Hepatocyte (in vitro differentiated cells): ENCODE results near the gene SLC25A4. TPM values are rescaled to one million over a fixed set of nuclear protein-coding genes. Genes with fewer than 3 reads are reported as not detected.
"Not testable (repeated sequence)": the region's sequence is repeated elsewhere in the genome, so short reads cannot be mapped to it uniquely, and the experiment has no call there.

Experiments used
- DNase-seq: peaks from one replicate; pipeline ENCODE4 v3.0.0-alpha.2; 2016; ENCODE audit warnings: low spot score
- H2AFZ ChIP-seq: fragments of 200-600 bp; sonication (generic); 2 replicates; pipeline ENCODE4 v1.6.0; 2016; ENCODE audit warnings: antibody characterized with exemption, mild to moderate bottlenecking
- H3K27ac ChIP-seq: fragments of 200-600 bp; sonication (generic); 2 replicates; pipeline ENCODE4 v1.5.1; 2016; ENCODE audit warnings: mild to moderate bottlenecking
- H3K27me3 ChIP-seq: fragments of 200-600 bp; sonication (generic); 2 replicates; pipeline ENCODE4 v1.6.1; 2016
- H3K36me3 ChIP-seq: fragments of 200-600 bp; sonication (generic); replicated peaks from 2 replicates; pipeline ENCODE4 v1.5.1; 2016; ENCODE audit warnings: low read depth; ENCODE audit not compliant: insufficient read depth
- H3K4me1 ChIP-seq: fragments of 200-600 bp; sonication (generic); 2 replicates; pipeline ENCODE4 v1.5.1; 2016; ENCODE audit warnings: mild to moderate bottlenecking, moderate library complexity; ENCODE audit not compliant: insufficient read depth
- H3K4me2 ChIP-seq: fragments of 200-600 bp; sonication (generic); 2 replicates; pipeline ENCODE4 v1.6.0; 2016
- H3K4me3 ChIP-seq: fragments of 200-600 bp; sonication (generic); 2 replicates; pipeline ENCODE4 v1.5.1; 2016; ENCODE audit warnings: mild to moderate bottlenecking
- H3K79me2 ChIP-seq: fragments of 200-600 bp; sonication (generic); 2 replicates; pipeline ENCODE4 v1.6.0; 2017; ENCODE audit warnings: mild to moderate bottlenecking
- H3K9me2 ChIP-seq: fragments of 200-600 bp; sonication (generic); replicated peaks from 2 replicates; pipeline ENCODE4 v1.6.0; 2017; ENCODE audit warnings: mild to moderate bottlenecking; ENCODE audit not compliant: insufficient read depth
- H3K9me3 ChIP-seq: fragments of 200-600 bp; sonication (generic); 2 replicates; pipeline ENCODE4 v1.5.1; 2016; ENCODE audit warnings: low read depth, mild to moderate bottlenecking
- H4K20me1 ChIP-seq: fragments of 200-600 bp; sonication (generic); 2 replicates; pipeline ENCODE4 v1.6.0; 2016; ENCODE audit warnings: mild to moderate bottlenecking; ENCODE audit not compliant: insufficient read depth, poor library complexity, severe bottlenecking
- CTCF ChIP-seq: fragments of 200-600 bp; sonication (generic); IDR thresholded peaks from 2 replicates; pipeline ENCODE4 v1.5.1; 2016; ENCODE audit warnings: antibody characterized with exemption, mild to moderate bottlenecking; ENCODE audit not compliant: poor library complexity
- EZH2 ChIP-seq: fragments of 200-600 bp; sonication (generic); IDR thresholded peaks from 2 replicates; pipeline ENCODE4 v1.6.1; 2016; ENCODE audit warnings: antibody characterized with exemption, mild to moderate bottlenecking, borderline replicate concordance
- EZH2phosphoT487 ChIP-seq: fragments of 200-600 bp; sonication (generic); IDR thresholded peaks from one replicate; pipeline ENCODE4 v1.6.1; 2018; ENCODE audit warnings: antibody characterized with exemption, mild to moderate bottlenecking, low read depth, moderate library complexity; ENCODE audit not compliant: unreplicated experiment, severe bottlenecking
- WGBS: methylation state at CpG from one replicate; pipeline ENCODE4 v1.1.6; 2016; ENCODE audit warnings: low lambda C conversion rate; ENCODE audit errors: missing lambda C conversion rate; 5-methylcytosine and 5-hydroxymethylcytosine counted together
- polyA plus RNA-seq: library from polyadenylated mRNA; unstranded; fragments of >200 nt; fragmentation: Nextera tagmentation; extraction: Ambion mirVana; gene quantifications from 2 replicates; pipeline ENCODE4 v1.2.1, GENCODE V29; 2016
- total RNA-seq: library from RNA; depleted of rRNA; stranded (reverse); fragments of >200 nt; gene quantifications from 2 replicates; pipeline ENCODE4 v1.2.3, GENCODE V29; 2014

The SLC25A4 gene
- total and polyA plus RNA-seq, 2 experiments from 2014 or later = 26.6 to 92.7 TPM

GRCh38 chr4:185101354-185101890, 41.6 kb upstream of the SLC25A4 start:
- no peak for TF ChIP-seq CTCF
- no peak for TF ChIP-seq EZH2
- no peak for TF ChIP-seq EZH2phosphoT487
- Histone ChIP-seq H2AFZ (no peak overlapping the region), H3K9me3 (no peaks in the 10 kb centered on the region), H3K4me3 (no peak overlapping the region), H3K4me1 (no peaks in the 10 kb centered on the region), H3K36me3 (no peaks in the 10 kb centered on the region), H3K79me2 (no peaks in the 10 kb centered on the region), H3K9me2 (no peaks in the 10 kb centered on the region), H3K4me2 (no peak overlapping the region), H4K20me1 (no peaks in the 10 kb centered on the region), H3K27ac (no peak overlapping the region), H3K27me3 (no peaks in the 10 kb centered on the region)
- DNase-seq = no peak
- 82% methylated on average over 9 of the region's 9 CpGs for WGBS

- H2AFZ ChIP-seq = no peak overlapping the region
- no peak overlapping the region for H3K4me3 ChIP-seq
- TF ChIP-seq EZH2 (no peak), EZH2phosphoT487 (no peak), CTCF (no peak)
- no peak overlapping the region for H3K4me2 ChIP-seq
- H3K36me3 ChIP-seq = no peaks in the 10 kb centered on the region
- no peaks in the 10 kb centered on the region for H3K27me3 ChIP-seq
- H3K79me2 ChIP-seq = no peaks in the 10 kb centered on the region
- H3K4me1 ChIP-seq = peaks cover 4% of the 10 kb centered on the region
- no peaks in the 10 kb centered on the region for H3K9me3 ChIP-seq
- DNase-seq = no peak
- H3K27ac ChIP-seq = no peak overlapping the region
- no peaks in the 10 kb centered on the region for H3K9me2 ChIP-seq
- no peaks in the 10 kb centered on the region for H4K20me1 ChIP-seq
Observed at GRCh38 chr4:185104733-185105132, 38.3 kb upstream of the SLC25A4 start.

GRCh38 chr4:185106353-185106752, 36.7 kb upstream of the SLC25A4 start:
- no peak overlapping the region for H3K4me3 ChIP-seq
- H4K20me1 ChIP-seq = no peaks in the 10 kb centered on the region
- DNase-seq = no peak
- TF ChIP-seq CTCF (no peak), EZH2 (no peak), EZH2phosphoT487 (no peak)
- no peak overlapping the region for H3K4me2 ChIP-seq
- H3K36me3 ChIP-seq = no peaks in the 10 kb centered on the region
- H3K27me3 ChIP-seq = no peaks in the 10 kb centered on the region
- H3K79me2 ChIP-seq = no peaks in the 10 kb centered on the region
- H3K9me2 ChIP-seq = no peaks in the 10 kb centered on the region
- H3K9me3 ChIP-seq = no peaks in the 10 kb centered on the region
- WGBS = 85% methylated on average over 3 of the region's 3 CpGs
- no peak overlapping the region for H2AFZ ChIP-seq
- H3K27ac ChIP-seq = no peak overlapping the region
- peaks cover 4% of the 10 kb centered on the region for H3K4me1 ChIP-seq

GRCh38 chr4:185107574-185107973, 35.5 kb upstream of the SLC25A4 start:
- H3K4me3 ChIP-seq, DNase-seq, H3K36me3 ChIP-seq, H3K79me2 ChIP-seq, H3K9me3 ChIP-seq, H3K4me1 ChIP-seq, H4K20me1 ChIP-seq, H3K9me2 ChIP-seq, H3K27ac ChIP-seq, H2AFZ ChIP-seq, H3K4me2 ChIP-seq, H3K27me3 ChIP-seq: not testable (repeated sequence)
- WGBS = 95% methylated on average over 6 of the region's 6 CpGs
